H1 (cell line): Measurements from ENCODE around the gene GABARAPL1.
"Not testable (repeated sequence)": the region's sequence is repeated elsewhere in the genome, so short reads cannot be mapped to it uniquely, and the experiment has no call there.

ENCODE experiments used
- CHD7 ChIP-seq: fragments of 300-600 bp; sonication (generic); IDR thresholded peaks from 2 replicates; pipeline ENCODE4 v1.7.1; 2012; ENCODE audit warnings: low read length, moderate library complexity, mild to moderate bottlenecking, inconsistent platforms; ENCODE audit not compliant: insufficient replicate concordance
- CREB1 ChIP-seq: IDR thresholded peaks from 2 replicates; pipeline ENCODE4 v1.6.1; 2012; ENCODE audit warnings: inconsistent platforms
- CTCF ChIP-seq, 3 experiments: IDR thresholded peaks; 1 replicate in 2 of 3; 2 replicates in 1 of 3; pipeline versions ENCODE4 v1.5.1 to v1.6.1; 2011; ENCODE audit warnings: low read length in 3 of 3, mild to moderate bottlenecking in 3 of 3, inconsistent platforms in 2 of 3, low read depth in 1 of 3, moderate library complexity in 1 of 3; ENCODE audit not compliant: insufficient read depth in 1 of 3; ENCODE audit errors: control extremely low read depth in 1 of 3
- KDM1A ChIP-seq: fragments of 200-600, 300-600 bp; sonication (generic); IDR thresholded peaks from 2 replicates; pipeline ENCODE4 v1.7.1; 2016; ENCODE audit warnings: mild to moderate bottlenecking, low read length, borderline replicate concordance
- NRF1 ChIP-seq: IDR thresholded peaks from 2 replicates; pipeline ENCODE4 v1.6.1; 2011; ENCODE audit warnings: mild to moderate bottlenecking, low read depth, low read length, improper control_type of control experiment
- POLR2A ChIP-seq, 2 experiments: IDR thresholded peaks; 1 replicate in 1 of 2; 2 replicates in 1 of 2; pipeline ENCODE4 v1.6.1; 2011; ENCODE audit warnings: low read depth in 2 of 2, low read length in 2 of 2, mild to moderate bottlenecking in 2 of 2; ENCODE audit errors: control extremely low read depth in 1 of 2
- SP2 ChIP-seq: IDR thresholded peaks from 2 replicates; pipeline ENCODE4 v1.6.1; 2012; ENCODE audit warnings: mild to moderate bottlenecking, low read length, inconsistent platforms
- SUZ12 ChIP-seq: fragments of 200-600 bp; sonication (generic); IDR thresholded peaks from 2 replicates; pipeline ENCODE4 v1.6.1; 2012; ENCODE audit warnings: mild to moderate bottlenecking, inconsistent platforms, low read length, moderate library complexity, mixed read lengths
- YY1 ChIP-seq: IDR thresholded peaks from 2 replicates; pipeline ENCODE4 v1.6.1; 2011; ENCODE audit warnings: low read depth, mild to moderate bottlenecking, low read length
- TF ChIP-seq, protein P1 (sequence below): IDR thresholded peaks from 2 replicates; pipeline ENCODE4 v1.6.1; 2012; ENCODE audit warnings: inconsistent platforms
- TF ChIP-seq, protein P2 (sequence below): IDR thresholded peaks from 2 replicates; pipeline ENCODE4 v1.6.1; 2012; ENCODE audit warnings: inconsistent platforms

DNA sequence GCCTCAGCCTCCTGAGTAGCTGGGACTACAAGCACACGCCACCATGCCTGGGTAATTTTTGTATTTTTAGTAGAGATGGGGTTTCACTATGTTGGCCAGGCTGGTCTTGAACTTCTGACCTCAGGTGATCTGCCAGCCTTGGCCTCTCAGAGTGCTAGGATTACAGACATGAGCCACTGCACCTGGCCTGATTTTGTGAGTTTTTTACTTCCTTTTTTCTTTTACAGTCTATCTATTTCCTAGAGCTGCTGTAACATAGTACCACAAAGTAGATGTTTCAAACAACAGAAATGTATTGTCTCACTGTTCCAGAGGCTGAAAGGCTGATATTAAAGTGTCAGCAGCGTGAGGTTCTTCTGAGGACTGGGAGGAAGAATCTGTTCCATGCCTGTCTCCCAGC is 8.2 kb upstream of the GABARAPL1 start:
- not testable (repeated sequence) for TF ChIP-seq KDM1A; CTCF (IDR thresholded peaks at IDR 0.05; ENCODE audit: control extremely low read depth in 1 of 3, insufficient read depth in 1 of 3, low read depth in 1 of 3, low read length in 3 of 3); SUZ12; POLR2A (IDR thresholded peaks at IDR 0.05; ENCODE audit: control extremely low read depth in 1 of 2, low read depth in 2 of 2, low read length in 2 of 2); CHD7; YY1; SP2; NRF1; CREB1
- TF ChIP-seq, protein P1, sequence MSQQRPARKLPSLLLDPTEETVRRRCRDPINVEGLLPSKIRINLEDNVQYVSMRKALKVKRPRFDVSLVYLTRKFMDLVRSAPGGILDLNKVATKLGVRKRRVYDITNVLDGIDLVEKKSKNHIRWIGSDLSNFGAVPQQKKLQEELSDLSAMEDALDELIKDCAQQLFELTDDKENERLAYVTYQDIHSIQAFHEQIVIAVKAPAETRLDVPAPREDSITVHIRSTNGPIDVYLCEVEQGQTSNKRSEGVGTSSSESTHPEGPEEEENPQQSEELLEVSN = not testable (repeated sequence)
- TF ChIP-seq, protein P2, sequence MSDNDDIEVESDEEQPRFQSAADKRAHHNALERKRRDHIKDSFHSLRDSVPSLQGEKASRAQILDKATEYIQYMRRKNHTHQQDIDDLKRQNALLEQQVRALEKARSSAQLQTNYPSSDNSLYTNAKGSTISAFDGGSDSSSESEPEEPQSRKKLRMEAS = not testable (repeated sequence)
